Left lung (tissue), 10 donors: ENCODE measurements around the gene PDIA6. TPM values are rescaled to one million over a fixed set of nuclear protein-coding genes. Genes with fewer than 3 reads are reported as not detected.

Source experiments
- ATAC-seq: fragments of 200-7000 bp; cut with Tn5 transposase; one replicate; pipeline ENCODE4 v1.9.1; 2020; ENCODE audit warnings: moderate library complexity
- DNase-seq, 4 donors: peaks; one replicate each; pipeline ENCODE4 v3.0.0-alpha.2; 2013 to 2020
- H3K27ac ChIP-seq, 2 donors: fragments of 200-600 bp; sonication (generic) in 1 of 2; one replicate each; pipeline versions ENCODE4 v1.5.0 to v1.8.0; 2020 to 2021
- H3K27me3 ChIP-seq, 2 donors: fragments of 200-600 bp; sonication (generic) in 1 of 2; one replicate each; pipeline versions ENCODE4 v1.5.0 to v1.8.0; 2020 to 2021
- H3K36me3 ChIP-seq, 2 donors: fragments of 200-600 bp; sonication (generic) in 1 of 2; one replicate each; pipeline versions ENCODE4 v1.5.0 to v1.8.0; 2020 to 2021
- H3K4me1 ChIP-seq, 2 donors: fragments of 200-600 bp; one replicate each; pipeline ENCODE4 v1.8.0; 2021
- H3K4me3 ChIP-seq, 2 donors: fragments of 200-600 bp; sonication (generic) in 1 of 2; one replicate each; pipeline versions ENCODE4 v1.5.0 to v1.8.0; 2020 to 2021; ENCODE audit warnings: mild to moderate bottlenecking in 1 of 2
- H3K9me3 ChIP-seq, 2 donors: fragments of 200-600 bp; sonication (generic) in 1 of 2; one replicate each; pipeline versions ENCODE4 v1.5.0 to v1.8.0; 2020 to 2021
- CTCF ChIP-seq, 2 donors: fragments of 200-600 bp; sonication (generic) in 1 of 2; IDR thresholded peaks; one replicate each; pipeline versions ENCODE4 v1.5.0 to v1.8.0; 2021; ENCODE audit warnings: antibody characterized with exemption in 2 of 2
- intact Hi-C, 2 donors: fragments of 100-400 bp; cut with DNase I; formaldehyde crosslinking; loops; one replicate each; pipeline versions ENCODE4 v1.11.2 to v1.14.2; 2022
- polyA plus RNA-seq, 6 donors: library from polyadenylated mRNA; unstranded; fragments of 120-200 nt; gene quantifications; one replicate each; pipeline ENCODE4 v1.2.1, GENCODE V29; 2013; ENCODE audit not compliant: insufficient read length in 6 of 6
- total RNA-seq, 2 donors: library from RNA; stranded (reverse); fragmentation: NEBNext Ultra II Directional; extraction: Animal tissue kit (Norgen Biotek cat#: 25700); gene quantifications; one replicate each; pipeline ENCODE4 v1.2.1, GENCODE V29; 2021
- donor health status: DM: no; HTN: yes; CAD: no.
- donor health status: DM: no; HTN: no; CAD: no.

PDIA6 gene
- total and polyA plus RNA-seq, 8 donors: 239 to 341 (median 277) TPM

DNA sequence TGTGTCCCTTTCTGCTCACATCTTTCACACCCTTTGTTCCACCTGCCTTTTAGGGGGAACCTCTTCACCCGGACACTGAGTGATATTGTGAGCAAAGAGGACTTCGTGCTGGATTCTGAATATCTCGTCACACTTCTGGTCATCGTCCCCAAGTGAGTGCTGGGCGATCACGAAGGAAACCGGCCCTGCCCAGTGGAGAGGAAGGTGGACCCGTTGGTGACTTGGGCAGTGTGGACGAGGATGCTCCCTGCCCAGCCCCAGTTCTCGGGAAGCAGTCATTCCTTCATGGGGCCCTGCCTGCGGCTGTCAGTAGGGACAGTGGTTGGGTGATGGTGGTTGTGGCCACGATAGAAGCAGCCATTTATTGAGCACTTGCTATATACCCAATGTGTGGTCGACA lies 40.8 kb downstream of the PDIA6 start:
- ATAC-seq: no peak
- Histone ChIP-seq H3K27me3 (no peaks in the 10 kb centered on the region), H3K9me3 (no peaks in the 10 kb centered on the region), H3K27ac (no peak overlapping the region), H3K36me3 (peaks cover 0 to 3% of the 10 kb centered on the region in 2 donors), H3K4me1 (no peaks in the 10 kb centered on the region), H3K4me3 (no peak overlapping the region)
- intact Hi-C loops: no loop called here
- no peak for TF ChIP-seq CTCF (IDR thresholded peaks at IDR 0.05)
- peak in 1 of 4 donors; percentile 36 for DNase-seq

DNA sequence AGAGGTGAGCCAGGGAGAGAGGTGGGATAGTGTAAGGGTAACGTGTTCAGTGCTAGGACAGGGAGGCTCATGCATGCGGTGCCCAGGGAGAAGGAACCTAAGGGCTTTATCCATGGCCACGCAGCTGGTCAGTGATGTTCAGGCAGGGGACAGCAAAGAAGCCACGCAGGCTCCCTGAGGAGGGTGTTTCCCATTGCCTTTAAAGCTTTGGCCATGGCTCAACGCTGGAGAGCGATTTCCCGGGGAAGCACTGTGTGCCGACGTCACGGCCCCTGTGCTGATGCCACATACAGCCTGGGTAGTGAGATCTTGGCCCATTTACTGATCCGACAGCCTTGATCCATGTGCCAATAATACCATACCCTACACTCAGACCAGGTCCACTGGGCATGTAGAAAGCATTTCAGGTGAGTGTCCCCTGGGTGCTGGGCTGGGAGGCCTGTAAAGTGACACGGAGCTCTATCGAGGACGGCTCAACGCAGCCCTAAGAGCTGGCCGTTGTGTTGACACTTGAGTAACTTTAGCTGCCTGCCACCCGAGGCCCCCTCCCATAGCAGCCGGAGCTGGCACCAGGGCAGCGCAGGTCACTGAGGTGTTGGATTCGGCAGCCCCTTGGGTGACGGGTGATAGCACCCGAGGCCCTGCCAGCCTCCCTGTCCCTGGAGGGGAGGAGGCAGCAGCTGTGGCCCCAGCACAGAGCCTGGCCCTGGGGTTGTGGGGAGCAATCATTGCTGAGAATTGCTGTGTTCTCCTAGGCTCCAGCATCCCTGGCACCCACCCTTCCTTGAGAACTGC lies 41.4 kb downstream of the PDIA6 start:
- Histone ChIP-seq H3K27ac (no peak overlapping the region), H3K9me3 (no peaks in the 10 kb centered on the region), H3K4me1 (no peaks in the 10 kb centered on the region), H3K4me3 (no peak overlapping the region), H3K36me3 (no peaks in the 10 kb centered on the region), H3K27me3 (no peaks in the 10 kb centered on the region)
- ATAC-seq: no peak
- intact Hi-C loops: no loop called here
- no peak for TF ChIP-seq CTCF (IDR thresholded peaks at IDR 0.05)
- DNase-seq: peak in 1 of 4 donors; percentile 72

- no peak overlapping the region for H3K27ac ChIP-seq
- H3K36me3 ChIP-seq: no peaks in the 10 kb centered on the region
- intact Hi-C loops: no loop called here
- no peaks in the 10 kb centered on the region for H3K9me3 ChIP-seq
- no peak for TF ChIP-seq CTCF (IDR thresholded peaks at IDR 0.05)
- H3K27me3 ChIP-seq: no peaks in the 10 kb centered on the region
- peak in 1 of 4 donors; percentile 44 for DNase-seq
- H3K4me3 ChIP-seq: no peak overlapping the region
- ATAC-seq: no peak
- no peaks in the 10 kb centered on the region for H3K4me1 ChIP-seq
Measured at GRCh38 chr2:10768063-10768507, 44.5 kb downstream of the PDIA6 start.

GRCh38 chr2:10765914-10766313 lies 46.7 kb downstream of the PDIA6 start:
- no peak overlapping the region for H3K27ac ChIP-seq
- DNase-seq: peak in 1 of 4 donors; percentile 69

More at GRCh38 chr2:10765914-10766313, 46.7 kb downstream of the PDIA6 start:
- intact Hi-C loops: no loop called here
- no peaks in the 10 kb centered on the region for H3K9me3 ChIP-seq
- no peaks in the 10 kb centered on the region for H3K27me3 ChIP-seq
- H3K4me3 ChIP-seq: no peak overlapping the region
- no peaks in the 10 kb centered on the region for H3K4me1 ChIP-seq
- TF ChIP-seq CTCF (IDR thresholded peaks at IDR 0.05): no peak
- no peaks in the 10 kb centered on the region for H3K36me3 ChIP-seq
- no peak for ATAC-seq
